ENCODE results near the gene ATP4A. TPM values are rescaled to one million over a fixed set of nuclear protein-coding genes. Genes with fewer than 3 reads are reported as not detected.

ATP4A gene
- total RNA-seq, 2 donors from 2014 or later: 8.2 TPM; not detected in 1

DNA sequence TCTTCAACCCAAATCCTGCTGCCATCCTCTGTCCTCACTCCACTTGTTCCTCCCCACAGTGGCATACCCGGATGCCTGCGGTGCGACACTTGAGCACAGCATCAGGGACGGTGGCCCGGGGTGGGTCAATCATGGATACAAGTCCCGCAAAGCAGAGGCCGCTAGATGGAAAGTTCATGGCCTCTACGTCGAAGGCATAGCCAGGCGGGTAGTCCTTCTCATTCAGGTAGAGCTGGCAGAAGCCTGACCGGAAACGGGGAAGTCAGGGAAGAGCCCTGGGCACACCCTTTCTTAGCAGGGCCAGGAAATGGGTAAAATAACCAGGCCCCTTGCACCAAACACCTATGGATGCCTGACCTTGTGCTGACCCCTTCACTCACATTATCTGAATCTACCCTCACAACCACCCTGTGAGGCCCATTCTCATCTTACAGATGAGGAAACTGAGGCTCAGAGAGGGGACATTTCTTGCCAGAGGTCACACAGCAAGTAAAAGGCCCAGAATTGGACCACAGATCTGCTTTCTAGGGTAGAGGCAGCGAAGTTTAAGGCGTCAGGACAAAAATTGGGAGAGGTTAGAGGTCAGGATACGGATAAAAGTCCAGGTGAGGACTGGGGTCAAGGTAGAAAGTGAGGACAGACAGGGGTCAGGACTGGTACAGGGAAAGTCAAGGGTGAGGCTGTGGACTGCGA is 6.5 kb downstream of the ATP4A start:
- WGBS, 2 donors: 89 to 91% methylated on average over 16 of the region's 16 CpGs
- no peak for DNase-seq
- Histone ChIP-seq H3K4me3 (no peak overlapping the region), H3K4me1 (peaks cover 40% of the 10 kb centered on the region), H3K27me3 (no peaks in the 10 kb centered on the region), H3K27ac (no peak overlapping the region), H3K9me3 (no peaks in the 10 kb centered on the region), H3K36me3 (replicated peaks in 1 of 2; ENCODE audit: insufficient read depth in 1 of 2, low read depth in 2 of 2) (no peaks in the 10 kb centered on the region)
- TF ChIP-seq POLR2A (IDR thresholded peaks at IDR 0.05): no peak
- TF ChIP-seq, protein P1, sequence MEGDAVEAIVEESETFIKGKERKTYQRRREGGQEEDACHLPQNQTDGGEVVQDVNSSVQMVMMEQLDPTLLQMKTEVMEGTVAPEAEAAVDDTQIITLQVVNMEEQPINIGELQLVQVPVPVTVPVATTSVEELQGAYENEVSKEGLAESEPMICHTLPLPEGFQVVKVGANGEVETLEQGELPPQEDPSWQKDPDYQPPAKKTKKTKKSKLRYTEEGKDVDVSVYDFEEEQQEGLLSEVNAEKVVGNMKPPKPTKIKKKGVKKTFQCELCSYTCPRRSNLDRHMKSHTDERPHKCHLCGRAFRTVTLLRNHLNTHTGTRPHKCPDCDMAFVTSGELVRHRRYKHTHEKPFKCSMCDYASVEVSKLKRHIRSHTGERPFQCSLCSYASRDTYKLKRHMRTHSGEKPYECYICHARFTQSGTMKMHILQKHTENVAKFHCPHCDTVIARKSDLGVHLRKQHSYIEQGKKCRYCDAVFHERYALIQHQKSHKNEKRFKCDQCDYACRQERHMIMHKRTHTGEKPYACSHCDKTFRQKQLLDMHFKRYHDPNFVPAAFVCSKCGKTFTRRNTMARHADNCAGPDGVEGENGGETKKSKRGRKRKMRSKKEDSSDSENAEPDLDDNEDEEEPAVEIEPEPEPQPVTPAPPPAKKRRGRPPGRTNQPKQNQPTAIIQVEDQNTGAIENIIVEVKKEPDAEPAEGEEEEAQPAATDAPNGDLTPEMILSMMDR (IDR thresholded peaks at IDR 0.05): no peak
- ATAC-seq: no peak
- intact Hi-C loops (cut with DNase I): loop anchor here (10.0 kb wide), 1 partner anchor 158 kb away; the partner anchor contains the start of gene KMT2B

DNA sequence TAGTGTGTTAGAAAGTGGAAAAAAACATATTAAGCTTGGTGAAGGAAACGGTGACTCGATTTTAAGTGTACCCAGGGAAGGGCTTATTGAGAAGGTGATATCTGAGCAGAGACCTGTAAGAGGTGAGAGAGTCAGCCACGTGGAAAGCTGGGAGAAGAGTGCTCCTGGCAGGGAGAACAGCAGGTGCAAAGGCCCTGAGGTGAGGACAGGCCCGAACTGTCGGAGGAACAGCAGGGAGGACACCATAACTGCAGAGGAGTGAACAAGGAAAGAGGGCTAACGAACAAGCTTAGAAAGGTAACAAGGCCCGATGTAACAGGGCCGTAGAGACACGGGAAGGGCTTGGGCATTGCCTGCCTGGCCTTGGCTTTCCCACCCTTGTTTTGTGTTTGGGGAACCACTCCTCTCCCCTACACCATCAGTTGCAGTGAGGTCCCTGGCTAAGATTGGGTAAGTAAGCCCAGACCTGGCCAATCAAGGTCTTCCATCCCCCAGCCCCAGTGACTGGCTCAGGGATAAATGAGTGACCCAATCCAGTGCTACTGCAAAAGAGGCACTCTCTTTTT is 7.3 kb downstream of the ATP4A start:
- Histone ChIP-seq H3K9me3 (no peaks in the 10 kb centered on the region), H3K36me3 (replicated peaks in 1 of 2; ENCODE audit: insufficient read depth in 1 of 2, low read depth in 2 of 2) (no peaks in the 10 kb centered on the region), H3K4me3 (no peak overlapping the region), H3K27ac (no peak overlapping the region), H3K27me3 (no peaks in the 10 kb centered on the region), H3K4me1 (peaks cover 43% of the 10 kb centered on the region)
- ATAC-seq (no peak), DNase-seq (no peak)
- intact Hi-C loops (cut with DNase I): loop anchor here (10.0 kb wide), 1 partner anchor 159 kb away; the partner anchor contains the start of gene KMT2B
- 85% methylated on average over 9 of the region's 9 CpGs for WGBS, 2 donors
- TF ChIP-seq POLR2A (IDR thresholded peaks at IDR 0.05): no peak
- TF ChIP-seq, protein P1 (IDR thresholded peaks at IDR 0.05): no peak

DNA sequence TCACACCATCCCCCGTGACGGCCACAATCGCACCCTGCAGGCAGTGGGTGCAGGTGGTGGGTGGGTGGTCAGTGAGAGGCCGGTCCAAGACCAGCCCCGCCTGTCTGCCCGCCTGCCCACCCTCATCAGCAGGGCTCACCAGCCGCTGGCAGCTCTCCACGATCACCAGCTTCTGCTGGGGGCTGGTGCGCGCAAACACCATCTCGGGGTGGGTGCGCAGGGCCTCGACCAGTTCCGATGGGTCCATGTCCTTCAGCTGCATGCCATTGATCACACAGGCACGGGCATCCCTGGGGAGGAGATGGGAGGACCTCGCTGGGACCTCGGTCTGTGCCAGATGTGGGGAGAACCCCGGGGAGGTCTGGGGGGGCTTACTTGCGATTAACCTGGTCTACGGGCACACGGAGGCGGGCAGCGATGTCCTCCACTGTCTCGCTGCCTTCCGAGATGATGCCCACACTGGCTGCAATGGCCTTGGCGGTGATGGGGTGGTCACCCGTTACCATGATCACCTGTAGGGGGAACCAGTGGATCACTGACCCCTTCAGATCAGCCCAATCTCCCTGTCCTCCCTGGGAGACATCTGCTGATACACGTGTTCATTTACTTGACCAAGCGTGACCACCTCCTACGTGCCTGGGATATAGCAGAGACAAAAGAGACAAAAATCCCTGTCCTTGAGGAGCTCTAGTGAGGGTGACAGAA is 8.0 kb downstream of the ATP4A start:
- DNase-seq (peak in 1 of 4 donors; percentile 34), ATAC-seq (no peak)
- Histone ChIP-seq H3K36me3 (replicated peaks in 1 of 2; ENCODE audit: insufficient read depth in 1 of 2, low read depth in 2 of 2) (no peaks in the 10 kb centered on the region), H3K9me3 (no peaks in the 10 kb centered on the region), H3K27ac (no peak overlapping the region), H3K4me3 (no peak overlapping the region), H3K4me1 (peaks cover 43% of the 10 kb centered on the region), H3K27me3 (no peaks in the 10 kb centered on the region)
- intact Hi-C loops (cut with DNase I): loop anchor here (10.0 kb wide), 1 partner anchor 159 kb away; the partner anchor contains the start of gene KMT2B
- TF ChIP-seq, protein P1 (IDR thresholded peaks at IDR 0.05): peak in 4 of 7 experiments; percentile 6 to 52 (median 36)
- no peak for TF ChIP-seq POLR2A (IDR thresholded peaks at IDR 0.05)
- WGBS, 2 donors: 64 to 72% methylated on average over 10 to 30 of the region's 30 CpGs

DNA sequence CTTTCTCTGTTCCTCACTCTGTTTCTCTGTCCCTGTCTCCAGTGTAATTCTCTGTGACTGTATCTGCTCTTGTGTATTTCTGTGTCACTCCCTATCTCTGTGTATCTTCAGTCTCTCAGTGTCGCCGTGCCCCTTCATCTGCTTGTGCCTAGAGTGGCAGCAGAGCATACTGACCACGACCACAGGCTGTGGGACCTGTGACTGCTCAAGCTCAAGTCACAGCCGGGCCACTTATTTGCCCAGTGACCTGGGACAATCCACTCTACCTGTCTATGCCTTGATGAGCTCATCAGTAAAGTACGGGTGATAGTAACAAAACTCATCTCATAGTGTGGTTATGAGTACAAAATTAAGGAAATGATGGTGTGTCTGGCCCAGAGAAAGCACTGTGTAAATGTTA is 9.4 kb downstream of the ATP4A start:
- no peak overlapping the region for H3K27ac ChIP-seq
- ATAC-seq (no peak), DNase-seq (no peak)
- WGBS, 2 donors: 63 to 64% methylated on average over 5 of the region's 5 CpGs
- TF ChIP-seq POLR2A (IDR thresholded peaks at IDR 0.05): no peak
- TF ChIP-seq, protein P1 (IDR thresholded peaks at IDR 0.05): no peak
- H3K27me3 ChIP-seq: no peaks in the 10 kb centered on the region
- H3K4me3 ChIP-seq: no peak overlapping the region
- H3K36me3 ChIP-seq (replicated peaks in 1 of 2; ENCODE audit: insufficient read depth in 1 of 2, low read depth in 2 of 2): no peaks in the 10 kb centered on the region
- intact Hi-C loops (cut with DNase I): loop anchor here (10.0 kb wide), 1 partner anchor 161 kb away; the partner anchor contains the start of gene KMT2B
- peaks cover 43% of the 10 kb centered on the region for H3K4me1 ChIP-seq
- H3K9me3 ChIP-seq: no peaks in the 10 kb centered on the region
